GM12891 (cell line): Measurements from ENCODE around the gene MYO9B.

Source experiments
- POLR2A ChIP-seq: IDR thresholded peaks from 2 replicates; pipeline ENCODE4 v1.6.1; 2011; ENCODE audit warnings: low read depth, low read length, control low read depth
- POLR2AphosphoS5 ChIP-seq: IDR thresholded peaks from 2 replicates; pipeline ENCODE4 v1.6.1; 2011; ENCODE audit warnings: low read depth, low read length, control low read depth
- POU2F2 ChIP-seq: IDR thresholded peaks from 2 replicates; pipeline ENCODE4 v1.6.1; 2011; ENCODE audit warnings: low read depth, mild to moderate bottlenecking, control low read depth, low read length, moderate library complexity
- SPI1 ChIP-seq: IDR thresholded peaks from 2 replicates; pipeline ENCODE4 v1.6.1; 2011; ENCODE audit warnings: low read depth, low read length, control low read depth
- TAF1 ChIP-seq: IDR thresholded peaks from 2 replicates; pipeline ENCODE4 v1.6.1; 2011; ENCODE audit warnings: low read depth, low read length, control low read depth

DNA sequence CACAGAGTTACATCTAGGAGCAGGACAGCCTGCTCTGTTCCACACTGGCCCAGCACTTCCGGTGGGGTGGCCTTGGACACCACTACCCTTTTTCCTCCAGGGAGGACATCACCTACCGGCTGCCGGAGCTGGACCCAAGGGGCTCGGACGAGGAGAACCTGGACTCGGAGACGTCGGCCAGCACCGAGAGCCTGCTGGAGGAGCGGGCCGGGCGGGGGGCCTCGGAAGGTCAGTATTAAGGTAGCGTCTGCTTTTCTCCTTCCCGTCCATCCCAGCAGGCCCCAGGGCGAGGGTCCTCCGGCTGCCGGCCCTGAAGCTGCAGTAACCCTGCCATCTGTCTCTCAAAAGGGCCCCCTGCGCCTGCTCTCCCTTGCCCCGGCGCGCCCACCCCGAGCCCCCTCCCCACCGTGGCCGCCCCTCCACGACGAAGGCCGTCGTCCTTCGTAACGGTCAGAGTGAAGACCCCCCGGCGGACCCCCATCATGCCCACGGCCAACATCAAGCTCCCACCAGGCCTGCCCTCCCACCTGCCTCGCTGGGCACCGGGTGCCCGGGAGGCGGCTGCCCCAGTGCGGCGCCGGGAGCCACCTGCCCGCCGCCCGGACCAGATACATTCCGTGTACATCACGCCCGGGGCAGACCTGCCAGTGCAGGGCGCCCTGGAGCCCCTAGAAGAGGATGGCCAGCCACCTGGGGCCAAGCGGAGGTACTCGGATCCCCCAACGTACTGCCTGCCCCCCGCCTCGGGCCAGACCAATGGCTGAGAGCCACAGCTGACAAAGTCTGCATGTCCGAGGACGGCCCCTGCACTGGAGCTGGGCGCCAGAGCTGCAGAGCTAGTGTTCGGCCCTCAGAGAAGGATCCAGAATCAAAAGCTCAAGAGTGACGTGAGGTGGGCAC is 136.2 kb downstream of the MYO9B start:
- TF ChIP-seq TAF1 (no peak), POLR2AphosphoS5 (no peak), POLR2A (no peak), SPI1 (no peak), POU2F2 (no peak)
